HepG2 (cell line): ENCODE results near the gene AK4. TPM values are rescaled to one million over a fixed set of nuclear protein-coding genes. Genes with fewer than 3 reads are reported as not detected.

Experiments
- ARID5B ChIP-seq: IDR thresholded peaks from 2 replicates; pipeline ENCODE4 v1.4.0; 2020; ENCODE audit warnings: mild to moderate bottlenecking, missing genetic modification reagents
- CREB1 ChIP-seq, 2 experiments: fragments of 450-650 bp in 1 of 2; IDR thresholded peaks; 2 replicates each; pipeline ENCODE4 v1.6.1; 2016 to 2017; ENCODE audit warnings: control low read depth in 1 of 2, mild to moderate bottlenecking in 1 of 2, missing compliant biosample characterization in 1 of 2, missing genetic modification characterization in 1 of 2
- FOSL2 ChIP-seq: sonication (generic); formaldehyde crosslinking; IDR thresholded peaks from 2 replicates; pipeline ENCODE4 v1.4.0; 2020; ENCODE audit warnings: missing genetic modification reagents
- GATAD2A ChIP-seq: IDR thresholded peaks from 2 replicates; pipeline ENCODE4 v1.6.1; 2016
- GRHL1 ChIP-seq: sonication (generic); formaldehyde crosslinking; conservative IDR thresholded peaks from 2 replicates; pipeline ENCODE4 v1.8.0; 2022; ENCODE audit warnings: missing genetic modification reagents
- HOMEZ ChIP-seq: IDR thresholded peaks from 2 replicates; pipeline ENCODE4 v1.6.1; 2016; ENCODE audit warnings: low read depth
- HOXA3 ChIP-seq: sonication (generic); formaldehyde crosslinking; IDR thresholded peaks from 2 replicates; pipeline ENCODE4 v1.5.0; 2020; ENCODE audit warnings: missing genetic modification reagents
- IKZF4 ChIP-seq: sonication (generic); formaldehyde crosslinking; IDR thresholded peaks from 2 replicates; pipeline ENCODE4 v1.5.1; 2020; ENCODE audit warnings: borderline replicate concordance, mild to moderate bottlenecking, low read depth, missing genetic modification reagents; ENCODE audit errors: not compliant biosample characterization
- KDM5A ChIP-seq: fragments of 200-600 bp; sonication (generic); IDR thresholded peaks from 2 replicates; pipeline ENCODE4 v1.7.0; 2018; ENCODE audit warnings: antibody characterized with exemption, mild to moderate bottlenecking, low read length, borderline replicate concordance
- MZF1 ChIP-seq: sonication (generic); formaldehyde crosslinking; IDR thresholded peaks from 2 replicates; pipeline ENCODE4 v1.8.1; 2023; ENCODE audit warnings: mild to moderate bottlenecking, missing genetic modification reagents, borderline replicate concordance
- NFIB ChIP-seq: sonication (generic); formaldehyde crosslinking; IDR thresholded peaks from 2 replicates; pipeline ENCODE4 v1.9.0; 2021; ENCODE audit warnings: missing genetic modification reagents, mild to moderate bottlenecking, borderline replicate concordance
- THAP11 ChIP-seq: IDR thresholded peaks from 2 replicates; pipeline ENCODE4 v1.6.1; 2016; ENCODE audit warnings: missing biosample characterization, missing genetic modification reagents
- YEATS2 ChIP-seq: sonication (generic); formaldehyde crosslinking; IDR thresholded peaks from 2 replicates; pipeline ENCODE4 v1.4.0; 2020; ENCODE audit warnings: missing genetic modification reagents, borderline replicate concordance
- ZBTB21 ChIP-seq: sonication (generic); formaldehyde crosslinking; IDR thresholded peaks from 2 replicates; pipeline ENCODE4 v1.4.0; 2020; ENCODE audit warnings: missing genetic modification reagents
- ZFP37 ChIP-seq: sonication (generic); formaldehyde crosslinking; IDR thresholded peaks from 2 replicates; pipeline ENCODE4 v1.4.0; 2020; ENCODE audit warnings: missing genetic modification reagents, borderline replicate concordance
- ZFP82 ChIP-seq: sonication (generic); formaldehyde crosslinking; IDR thresholded peaks from 2 replicates; pipeline ENCODE4 v1.5.1; 2020; ENCODE audit warnings: mild to moderate bottlenecking, missing genetic modification reagents, borderline replicate concordance
- ZNF33A ChIP-seq: sonication (generic); formaldehyde crosslinking; IDR thresholded peaks from 2 replicates; pipeline ENCODE4 v1.5.1; 2020; ENCODE audit warnings: missing genetic modification reagents, mild to moderate bottlenecking, moderate library complexity, borderline replicate concordance
- ZNF563 ChIP-seq: sonication (generic); formaldehyde crosslinking; IDR thresholded peaks from 2 replicates; pipeline ENCODE4 v1.8.0; 2022; ENCODE audit warnings: mild to moderate bottlenecking, moderate library complexity, missing genetic modification reagents
- ZNF800 ChIP-seq: sonication (generic); formaldehyde crosslinking; IDR thresholded peaks from 2 replicates; pipeline ENCODE4 v1.4.0; 2020; ENCODE audit warnings: missing genetic modification reagents
- ZNF839 ChIP-seq: sonication (generic); formaldehyde crosslinking; IDR thresholded peaks from 2 replicates; pipeline ENCODE4 v1.4.0; 2020; ENCODE audit warnings: missing genetic modification reagents, mild to moderate bottlenecking, borderline replicate concordance
- ZNF850 ChIP-seq: sonication (generic); formaldehyde crosslinking; conservative IDR thresholded peaks from 2 replicates; pipeline ENCODE4 v1.9.0; 2021; ENCODE audit warnings: mild to moderate bottlenecking, missing genetic modification reagents
- ZNF878 ChIP-seq: sonication (generic); formaldehyde crosslinking; IDR thresholded peaks from 2 replicates; pipeline ENCODE4 v1.8.1; 2023; ENCODE audit warnings: mild to moderate bottlenecking, missing genetic modification reagents, moderate library complexity
- polyA plus RNA-seq, 8 experiments: library from polyadenylated mRNA; depleted of rRNA in 3 of 8; stranded (reverse) in 7 of 8; unstranded in 1 of 8; fragments of >200 nt; fragmentation: Illumina TruSeq in 4 of 8; extraction: Trizol in 4 of 8; gene quantifications; 2 replicates each; pipeline versions ENCODE4 v1.2.1 to v1.2.3, GENCODE V29; 2011 to 2016; ENCODE audit warnings: low read depth in 4 of 8, missing spikeins in 1 of 8, mixed read lengths in 1 of 8; ENCODE audit not compliant: insufficient read depth in 1 of 8
- total RNA-seq, 5 experiments: library from RNA; depleted of rRNA; stranded (reverse); fragments of >200 nt; fragmentation: Illumina TruSeq; extraction: Trizol; gene quantifications; 2 replicates each; pipeline ENCODE4 v1.2.3, GENCODE V29; 2016; ENCODE audit warnings: low read depth in 1 of 5

AK4 gene
- total and polyA plus RNA-seq, 2 of the 13 experiments (the other 11 are each of a cell fraction or from before 2014, with no cell fraction given), result 110 to 160 TPM

- TF ChIP-seq ARID5B (CRISPR knock-in tag) (peak; percentile 33; the same call in 1 of the 2 replicates), GRHL1 (CRISPR knock-in tag) (no peak), ZNF563 (CRISPR knock-in tag) (no peak), MZF1 (CRISPR knock-in tag) (no peak), FOSL2 (CRISPR knock-in tag) (peak; percentile 31; the same call in 1 of the 2 replicates), GATAD2A (CRISPR knock-in tag) (peak; percentile 59; the same call in 1 of the 2 replicates), ZBTB21 (CRISPR knock-in tag) (no peak), ZNF839 (CRISPR knock-in tag) (no peak), THAP11 (CRISPR knock-in tag) (no peak), ZNF800 (CRISPR knock-in tag) (no peak), HOXA3 (no peak), HOMEZ (CRISPR knock-in tag) (0 out of 2 replicates have a peak, but pooled peaks have one; percentile 42), ZFP82 (no peak), NFIB (CRISPR knock-in tag) (no peak), ZNF878 (no peak), ZNF33A (no peak), ZFP37 (CRISPR knock-in tag) (no peak), ZNF850 (CRISPR knock-in tag) (no peak), CREB1 (IDR thresholded peaks at IDR 0.05) (no peak), CREB1 (CRISPR knock-in tag; IDR thresholded peaks at IDR 0.05) (peak; percentile 42; the same call in 1 of the 2 replicates), YEATS2 (CRISPR knock-in tag) (no peak), IKZF4 (no peak), KDM5A (no peak)
These were observed 16.6 kb downstream of the AK4 start (continued) for GRCh38 chr1:65164633-65165032.
